GM12873 (cell line): ENCODE measurements around the gene PARD3.

Experiments
- TF ChIP-seq, protein P1 (sequence below): IDR thresholded peaks from 2 replicates; pipeline ENCODE4 v1.5.1; 2012; ENCODE audit warnings: low read depth, mild to moderate bottlenecking, moderate library complexity, low read length, control low read depth; ENCODE audit not compliant: insufficient read depth; ENCODE audit errors: missing control alignments

The PARD3 gene

DNA sequence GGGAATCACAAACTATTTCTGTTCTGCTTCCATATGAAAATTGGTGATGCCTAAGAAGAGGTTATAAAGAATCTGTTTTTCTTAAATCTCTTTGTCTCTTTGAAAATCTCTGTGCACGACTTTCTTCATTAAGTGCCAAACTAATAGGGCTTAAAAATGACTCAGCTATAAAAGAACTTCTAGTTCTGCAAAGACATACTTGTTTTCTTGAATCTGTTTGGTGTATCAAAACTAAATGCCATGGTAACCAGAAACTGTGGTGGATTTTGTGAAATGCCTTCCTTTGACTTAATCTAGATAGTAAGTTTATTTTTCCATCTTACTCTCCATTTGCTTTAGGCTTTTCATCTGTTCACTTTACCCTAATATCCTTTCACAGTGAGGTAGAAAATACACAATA, 417.8 kb downstream of the PARD3 start:
- TF ChIP-seq, protein P1, sequence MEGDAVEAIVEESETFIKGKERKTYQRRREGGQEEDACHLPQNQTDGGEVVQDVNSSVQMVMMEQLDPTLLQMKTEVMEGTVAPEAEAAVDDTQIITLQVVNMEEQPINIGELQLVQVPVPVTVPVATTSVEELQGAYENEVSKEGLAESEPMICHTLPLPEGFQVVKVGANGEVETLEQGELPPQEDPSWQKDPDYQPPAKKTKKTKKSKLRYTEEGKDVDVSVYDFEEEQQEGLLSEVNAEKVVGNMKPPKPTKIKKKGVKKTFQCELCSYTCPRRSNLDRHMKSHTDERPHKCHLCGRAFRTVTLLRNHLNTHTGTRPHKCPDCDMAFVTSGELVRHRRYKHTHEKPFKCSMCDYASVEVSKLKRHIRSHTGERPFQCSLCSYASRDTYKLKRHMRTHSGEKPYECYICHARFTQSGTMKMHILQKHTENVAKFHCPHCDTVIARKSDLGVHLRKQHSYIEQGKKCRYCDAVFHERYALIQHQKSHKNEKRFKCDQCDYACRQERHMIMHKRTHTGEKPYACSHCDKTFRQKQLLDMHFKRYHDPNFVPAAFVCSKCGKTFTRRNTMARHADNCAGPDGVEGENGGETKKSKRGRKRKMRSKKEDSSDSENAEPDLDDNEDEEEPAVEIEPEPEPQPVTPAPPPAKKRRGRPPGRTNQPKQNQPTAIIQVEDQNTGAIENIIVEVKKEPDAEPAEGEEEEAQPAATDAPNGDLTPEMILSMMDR: no peak

DNA sequence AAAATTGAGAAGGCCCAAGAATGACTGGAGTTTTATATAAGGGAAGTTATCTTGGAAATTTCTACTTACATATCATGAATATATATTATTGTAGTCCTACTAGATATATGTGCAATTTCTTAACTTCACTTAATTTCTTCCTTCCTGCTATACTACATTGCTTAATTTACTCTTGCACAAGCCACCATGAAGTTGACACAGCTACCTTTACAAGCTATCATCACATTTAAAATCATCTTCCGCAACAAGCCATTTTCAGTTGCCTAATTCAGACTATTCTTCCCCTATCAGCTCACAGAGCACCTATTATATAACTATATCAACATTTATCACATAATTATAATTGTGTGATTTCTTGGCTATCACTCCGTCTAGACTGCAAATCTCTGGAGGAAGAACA, 418.4 kb downstream of the PARD3 start:
- TF ChIP-seq, protein P1: no peak

DNA sequence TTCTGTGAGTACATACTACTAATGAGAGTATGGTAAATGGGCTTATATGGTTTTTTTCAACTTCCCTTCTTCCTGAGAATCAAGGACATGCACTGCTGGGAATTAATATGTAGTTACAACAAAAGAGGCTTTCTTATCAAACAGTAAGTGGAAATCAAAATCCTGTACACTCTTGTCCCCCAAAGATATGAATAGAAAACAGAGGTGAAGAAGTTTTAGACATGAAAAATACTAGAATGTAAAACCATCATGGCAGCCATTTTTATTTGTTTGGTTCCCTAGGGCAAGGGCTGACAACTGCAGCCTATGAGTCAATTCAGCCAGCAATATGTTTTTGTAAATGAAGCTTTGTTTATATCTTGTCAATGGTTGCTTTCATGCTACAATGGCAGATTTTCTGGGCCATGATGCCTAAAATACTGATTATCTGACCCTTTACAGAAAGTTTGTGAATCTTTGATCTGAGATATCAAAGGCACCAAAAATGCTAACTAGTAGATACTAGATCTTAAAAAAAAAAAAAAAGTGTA, 422.4 kb downstream of the PARD3 start:
- TF ChIP-seq, protein P1: no peak

DNA sequence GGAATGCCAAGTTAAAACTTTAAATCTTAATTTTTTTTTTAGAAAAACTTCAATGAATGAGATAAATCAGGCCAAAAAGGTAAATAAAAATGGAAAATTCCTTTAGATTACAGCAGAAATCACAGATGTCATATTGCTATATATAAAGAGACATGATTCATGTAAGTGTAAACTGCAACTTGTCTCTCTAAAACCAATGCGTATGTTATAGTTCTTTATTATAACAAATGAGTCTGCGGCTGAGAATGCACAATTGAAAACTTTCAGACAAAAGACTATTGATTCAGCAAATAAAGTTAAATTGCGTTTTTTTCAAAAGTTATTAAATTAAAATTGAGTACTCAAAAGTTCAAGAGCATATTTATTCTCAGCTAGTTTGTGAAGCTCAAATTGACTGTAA, 425.3 kb downstream of the PARD3 start:
- TF ChIP-seq, protein P1: no peak

DNA sequence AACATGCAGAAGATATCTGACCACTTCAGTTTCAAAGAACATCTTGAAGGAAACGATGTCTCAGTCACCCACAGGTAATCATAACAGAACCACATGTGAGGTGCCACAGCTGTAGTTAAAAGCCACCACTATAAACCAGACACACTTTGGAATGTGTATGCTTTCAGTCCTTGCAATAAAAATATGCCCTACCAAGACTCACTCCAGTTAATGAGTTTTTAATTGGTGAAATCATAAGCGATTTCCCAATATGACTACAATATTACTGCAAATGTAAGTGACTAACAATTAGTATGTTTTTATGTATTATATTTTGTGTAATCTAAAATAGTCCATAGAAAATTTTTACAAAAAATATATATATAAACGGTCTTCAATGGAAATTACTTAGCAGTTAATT, 428.2 kb downstream of the PARD3 start:
- TF ChIP-seq, protein P1: no peak

DNA sequence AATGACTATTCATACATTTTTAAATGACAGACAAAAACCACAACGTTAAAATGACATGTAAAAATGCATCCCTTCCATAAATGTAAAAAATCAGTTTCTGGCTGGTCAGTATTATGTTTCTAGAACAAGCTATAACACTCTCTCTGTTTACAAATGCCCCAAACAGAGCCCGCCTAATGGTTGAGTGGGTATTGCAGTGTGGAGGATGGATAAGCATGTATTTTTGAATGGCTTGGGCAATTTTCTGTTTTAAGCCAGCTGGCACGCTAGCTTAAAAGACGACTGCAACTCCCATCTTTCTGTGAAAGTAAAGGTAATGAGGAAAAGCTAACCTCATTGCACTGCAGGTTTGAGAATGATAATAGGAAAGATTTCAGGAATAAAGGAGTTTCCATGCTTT, 430.7 kb downstream of the PARD3 start:
- TF ChIP-seq, protein P1: no peak

DNA sequence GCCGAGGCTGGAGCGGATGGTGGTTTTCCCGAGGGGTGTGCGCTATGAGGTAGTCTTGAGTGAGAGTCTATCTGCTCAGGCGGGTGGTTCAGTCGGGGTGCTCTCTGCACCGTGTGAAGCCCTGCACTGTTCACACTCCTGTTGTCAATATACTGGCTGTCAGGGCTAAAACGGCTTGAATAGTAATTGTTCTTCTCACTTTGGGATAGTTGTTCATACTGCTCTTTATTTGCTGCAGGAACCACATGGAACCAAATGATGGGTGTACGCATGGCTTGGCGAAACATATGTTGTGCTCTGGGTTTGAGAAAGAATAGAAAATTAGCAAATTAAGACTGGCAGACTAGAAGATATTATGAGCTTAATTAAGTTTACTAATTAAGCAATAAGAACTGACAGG, 432.5 kb downstream of the PARD3 start:
- TF ChIP-seq, protein P1: no peak
